ENCODE data around the gene ANGPTL2.

ANGPTL2 gene

GRCh38 chr9:127064335-127064734, 58.1 kb downstream of the ANGPTL2 start:
- TF ChIP-seq POLR2AphosphoS5 (IDR thresholded peaks at IDR 0.05; ENCODE audit: low read depth, low read length): no peak
- TF ChIP-seq, protein P1, sequence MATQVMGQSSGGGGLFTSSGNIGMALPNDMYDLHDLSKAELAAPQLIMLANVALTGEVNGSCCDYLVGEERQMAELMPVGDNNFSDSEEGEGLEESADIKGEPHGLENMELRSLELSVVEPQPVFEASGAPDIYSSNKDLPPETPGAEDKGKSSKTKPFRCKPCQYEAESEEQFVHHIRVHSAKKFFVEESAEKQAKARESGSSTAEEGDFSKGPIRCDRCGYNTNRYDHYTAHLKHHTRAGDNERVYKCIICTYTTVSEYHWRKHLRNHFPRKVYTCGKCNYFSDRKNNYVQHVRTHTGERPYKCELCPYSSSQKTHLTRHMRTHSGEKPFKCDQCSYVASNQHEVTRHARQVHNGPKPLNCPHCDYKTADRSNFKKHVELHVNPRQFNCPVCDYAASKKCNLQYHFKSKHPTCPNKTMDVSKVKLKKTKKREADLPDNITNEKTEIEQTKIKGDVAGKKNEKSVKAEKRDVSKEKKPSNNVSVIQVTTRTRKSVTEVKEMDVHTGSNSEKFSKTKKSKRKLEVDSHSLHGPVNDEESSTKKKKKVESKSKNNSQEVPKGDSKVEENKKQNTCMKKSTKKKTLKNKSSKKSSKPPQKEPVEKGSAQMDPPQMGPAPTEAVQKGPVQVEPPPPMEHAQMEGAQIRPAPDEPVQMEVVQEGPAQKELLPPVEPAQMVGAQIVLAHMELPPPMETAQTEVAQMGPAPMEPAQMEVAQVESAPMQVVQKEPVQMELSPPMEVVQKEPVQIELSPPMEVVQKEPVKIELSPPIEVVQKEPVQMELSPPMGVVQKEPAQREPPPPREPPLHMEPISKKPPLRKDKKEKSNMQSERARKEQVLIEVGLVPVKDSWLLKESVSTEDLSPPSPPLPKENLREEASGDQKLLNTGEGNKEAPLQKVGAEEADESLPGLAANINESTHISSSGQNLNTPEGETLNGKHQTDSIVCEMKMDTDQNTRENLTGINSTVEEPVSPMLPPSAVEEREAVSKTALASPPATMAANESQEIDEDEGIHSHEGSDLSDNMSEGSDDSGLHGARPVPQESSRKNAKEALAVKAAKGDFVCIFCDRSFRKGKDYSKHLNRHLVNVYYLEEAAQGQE (IDR thresholded peaks at IDR 0.05; ENCODE audit: insufficient read depth in 1 of 2, low read depth in 2 of 2, low read length in 2 of 2): no peak
- no peak for TF ChIP-seq TAF1 (IDR thresholded peaks at IDR 0.05; ENCODE audit: borderline replicate concordance, insufficient read depth, low read length)
- TF ChIP-seq FOXP2 (optimal IDR thresholded peaks at IDR 0.05; ENCODE audit: borderline replicate concordance, extremely low read depth, extremely low read length, insufficient read depth): no peak
- no peak for TF ChIP-seq SIN3A (IDR thresholded peaks at IDR 0.05; ENCODE audit: borderline replicate concordance, insufficient read depth, low read length)

DNA sequence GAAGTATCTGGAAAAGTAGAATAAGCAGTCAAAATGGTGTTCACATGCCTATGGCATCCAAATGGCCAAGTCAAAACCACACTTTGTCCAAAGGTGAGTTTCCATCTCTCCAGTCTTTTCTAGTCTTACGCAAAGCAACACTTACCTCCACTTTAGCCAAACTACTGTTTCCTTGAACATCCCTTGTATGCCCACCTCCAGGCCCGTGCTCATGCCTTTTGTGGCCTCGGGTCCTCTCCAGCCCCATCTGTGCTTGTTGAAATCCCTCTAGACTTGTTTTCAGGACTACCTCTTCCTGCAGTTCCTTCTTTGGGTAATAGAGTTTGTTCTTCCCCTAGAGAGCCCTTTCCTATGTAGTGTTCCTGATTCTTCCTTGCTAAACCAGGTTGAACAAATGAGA, 61.0 kb downstream of the ANGPTL2 start:
- no peak for TF ChIP-seq POLR2AphosphoS5 (IDR thresholded peaks at IDR 0.05; ENCODE audit: low read depth, low read length)
- TF ChIP-seq, protein P1 (IDR thresholded peaks at IDR 0.05; ENCODE audit: insufficient read depth in 1 of 2, low read depth in 2 of 2, low read length in 2 of 2): no peak
- TF ChIP-seq SIN3A (IDR thresholded peaks at IDR 0.05; ENCODE audit: borderline replicate concordance, insufficient read depth, low read length): no peak
- TF ChIP-seq FOXP2 (optimal IDR thresholded peaks at IDR 0.05; ENCODE audit: borderline replicate concordance, extremely low read depth, extremely low read length, insufficient read depth): no peak
- TF ChIP-seq TAF1 (IDR thresholded peaks at IDR 0.05; ENCODE audit: borderline replicate concordance, insufficient read depth, low read length): no peak

- TF ChIP-seq, protein P1 (IDR thresholded peaks at IDR 0.05; ENCODE audit: insufficient read depth in 1 of 2, low read depth in 2 of 2, low read length in 2 of 2): no peak
- TF ChIP-seq TAF1 (IDR thresholded peaks at IDR 0.05; ENCODE audit: borderline replicate concordance, insufficient read depth, low read length): no peak
- TF ChIP-seq FOXP2 (optimal IDR thresholded peaks at IDR 0.05; ENCODE audit: borderline replicate concordance, extremely low read depth, extremely low read length, insufficient read depth): no peak
- no peak for TF ChIP-seq POLR2AphosphoS5 (IDR thresholded peaks at IDR 0.05; ENCODE audit: low read depth, low read length)
- no peak for TF ChIP-seq SIN3A (IDR thresholded peaks at IDR 0.05; ENCODE audit: borderline replicate concordance, insufficient read depth, low read length)
Observed at GRCh38 chr9:127059765-127060361, 62.6 kb downstream of the ANGPTL2 start.

DNA sequence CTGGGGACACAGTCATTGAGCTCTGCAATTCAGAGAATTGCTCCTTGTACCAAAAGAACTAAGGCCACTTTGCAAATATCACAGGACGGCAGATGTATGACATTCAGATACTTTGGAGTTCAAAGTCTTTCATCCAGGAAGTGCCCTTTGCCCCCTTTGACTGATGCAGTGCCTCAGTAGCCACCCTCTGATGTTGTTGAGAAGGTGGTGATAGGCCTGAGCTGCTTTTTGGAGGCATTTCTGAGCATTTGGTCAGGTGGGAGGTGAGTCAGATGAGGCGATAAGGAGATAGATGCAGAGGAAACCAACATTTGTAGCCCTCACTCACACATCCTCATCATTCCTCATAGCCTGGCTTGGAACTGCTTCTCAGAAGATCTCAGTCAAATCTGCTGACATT, 63.4 kb downstream of the ANGPTL2 start:
- TF ChIP-seq POLR2AphosphoS5 (IDR thresholded peaks at IDR 0.05; ENCODE audit: low read depth, low read length): no peak
- no peak for TF ChIP-seq TAF1 (IDR thresholded peaks at IDR 0.05; ENCODE audit: borderline replicate concordance, insufficient read depth, low read length)
- TF ChIP-seq SIN3A (IDR thresholded peaks at IDR 0.05; ENCODE audit: borderline replicate concordance, insufficient read depth, low read length): no peak
- no peak for TF ChIP-seq FOXP2 (optimal IDR thresholded peaks at IDR 0.05; ENCODE audit: borderline replicate concordance, extremely low read depth, extremely low read length, insufficient read depth)
- TF ChIP-seq, protein P1 (IDR thresholded peaks at IDR 0.05; ENCODE audit: insufficient read depth in 1 of 2, low read depth in 2 of 2, low read length in 2 of 2): no peak

All from PFSK-1 (cell line).